ENCODE results near the gene CDH20.
A peak's percentile ranks its signal among the peaks of the same experiment; 100 is the strongest.

CDH20 gene

GRCh38 chr18:61531182-61531581 lies 198.0 kb downstream of the CDH20 start:
- DNase-seq, result no peak
- no peak for ATAC-seq

GRCh38 chr18:61531891-61532290 lies 198.7 kb downstream of the CDH20 start:
- DNase-seq, result no peak
- ATAC-seq, result no peak

- no peak for DNase-seq
- ATAC-seq, result no peak
These were observed 202.2 kb downstream of the CDH20 start for GRCh38 chr18:61535401-61535800.

- no peak for DNase-seq
- ATAC-seq, result no peak
These were observed 208.4 kb downstream of the CDH20 start for GRCh38 chr18:61541673-61542072.

GRCh38 chr18:61542596-61542995 lies 209.4 kb downstream of the CDH20 start:
- no peak for ATAC-seq

GRCh38 chr18:61543518-61543917 lies 210.3 kb downstream of the CDH20 start:
- ATAC-seq (no peak), DNase-seq (no peak)

More at GRCh38 chr18:61542596-61542995, 209.4 kb downstream of the CDH20 start:
- no peak for DNase-seq

- no peak for DNase-seq
- no peak for ATAC-seq
These were observed 210.9 kb downstream of the CDH20 start for GRCh38 chr18:61544178-61544577.

- ATAC-seq, result no peak
- DNase-seq, result no peak
These were observed 212.3 kb downstream of the CDH20 start for GRCh38 chr18:61545281-61546245.

GRCh38 chr18:61546590-61546989 lies 213.4 kb downstream of the CDH20 start:
- ATAC-seq (no peak), DNase-seq (no peak)

- no peak for DNase-seq
- ATAC-seq, result no peak
These were observed 216.2 kb downstream of the CDH20 start for GRCh38 chr18:61549416-61549815.

GRCh38 chr18:61549889-61550288 lies 216.7 kb downstream of the CDH20 start:
- no peak for DNase-seq
- no peak for ATAC-seq

GRCh38 chr18:61551586-61551985 lies 218.4 kb downstream of the CDH20 start:
- no peak for ATAC-seq

GRCh38 chr18:61553045-61553659 lies 219.9 kb downstream of the CDH20 start:
- DNase-seq, result no peak
- ATAC-seq, result no peak

More at GRCh38 chr18:61551586-61551985, 218.4 kb downstream of the CDH20 start:
- DNase-seq, result peak; percentile 8

GRCh38 chr18:61554117-61554776 lies 221.0 kb downstream of the CDH20 start:
- ATAC-seq (peak; percentile 57), DNase-seq (peak; percentile 24)

GRCh38 chr18:61554946-61555361 lies 221.7 kb downstream of the CDH20 start:
- ATAC-seq, result peak; percentile 61
- no peak for DNase-seq

- ATAC-seq (no peak), DNase-seq (no peak)
These were observed 223.1 kb downstream of the CDH20 start for GRCh38 chr18:61556316-61556715.

GRCh38 chr18:61556862-61557261 lies 223.6 kb downstream of the CDH20 start:
- DNase-seq, result no peak
- no peak for ATAC-seq

GRCh38 chr18:61569176-61569892 lies 236.1 kb downstream of the CDH20 start:
- ATAC-seq, result peak; percentile 63
- DNase-seq, result peak; percentile 4

GRCh38 chr18:61570070-61570469 lies 236.8 kb downstream of the CDH20 start:
- DNase-seq, result no peak
- ATAC-seq, result no peak

GRCh38 chr18:61572084-61572655 lies 238.9 kb downstream of the CDH20 start:
- ATAC-seq, result no peak
- DNase-seq, result no peak

- ATAC-seq, result no peak
- DNase-seq, result no peak
These were observed 239.6 kb downstream of the CDH20 start for GRCh38 chr18:61572871-61573270.

GRCh38 chr18:61574665-61575064 lies 241.4 kb downstream of the CDH20 start:
- DNase-seq, result no peak

More at GRCh38 chr18:61574665-61575064, 241.4 kb downstream of the CDH20 start:
- ATAC-seq, result no peak

Data from stimulated activated naive CD8-positive, alpha-beta T cell treated with anti-CD3 and anti-CD28 coated beads, Interleukin-15, Interleukin-2, amounts not matched to agents 100 U/mL and 50 U/mL, for 24 hours (primary cell).